ENCODE measurements around the gene BET1L.
"Not testable (repeated sequence)": the region's sequence is repeated elsewhere in the genome, so short reads cannot be mapped to it uniquely, and the experiment has no call there.

BET1L gene

DNA sequence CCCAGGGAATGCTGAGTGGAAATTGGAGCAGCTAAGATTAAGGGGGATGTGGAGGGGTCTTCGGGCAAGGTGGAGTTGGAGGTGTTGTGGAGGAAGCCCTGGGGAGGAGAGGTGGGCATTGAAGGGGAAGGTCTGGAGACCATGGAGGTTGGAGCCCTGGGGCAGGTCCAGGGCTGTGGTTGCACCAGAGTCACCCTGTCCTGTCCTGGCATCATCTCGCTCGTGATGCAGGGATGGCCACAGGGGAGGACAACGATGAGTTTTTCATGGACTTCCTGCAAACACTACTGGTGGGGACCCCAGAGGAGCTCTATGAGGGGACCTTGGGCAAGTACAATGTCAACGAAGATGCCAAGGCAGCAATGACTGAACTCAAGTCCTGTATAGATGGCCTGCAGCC is 13.7 kb downstream of the BET1L start:
- DNase-seq (ENCODE audit: low read depth): not testable (repeated sequence)

DNA sequence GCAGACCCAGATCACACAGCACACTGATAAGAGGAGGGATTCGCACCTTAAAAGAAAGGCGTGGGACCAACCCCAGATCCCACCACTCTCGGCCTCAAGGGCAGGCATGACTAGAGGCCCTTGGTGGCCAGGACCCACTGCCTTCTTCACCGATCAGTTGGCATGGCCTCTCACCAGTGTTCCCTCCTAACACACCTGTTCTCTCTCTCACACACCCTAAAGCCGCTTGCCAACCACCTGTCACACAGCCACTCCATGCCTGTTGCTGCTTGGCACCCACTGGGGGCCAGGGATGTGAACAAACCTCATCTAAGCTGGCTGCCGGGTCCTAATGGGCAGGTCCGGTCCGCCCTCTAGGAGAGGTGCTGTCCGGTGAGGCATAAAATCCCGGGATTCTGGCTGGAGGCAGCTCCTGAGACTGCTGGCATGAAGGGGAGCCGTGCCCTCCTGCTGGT is 14.5 kb downstream of the BET1L start, which contains the start of gene SCGB1C1:
TSS of gene SCGB1C1 (plus strand) at position 405 of the 455 bp plus-strand sequence. CDS start at position 427, 22 bp downstream.
- not testable (repeated sequence) for DNase-seq (ENCODE audit: low read depth)

DNA sequence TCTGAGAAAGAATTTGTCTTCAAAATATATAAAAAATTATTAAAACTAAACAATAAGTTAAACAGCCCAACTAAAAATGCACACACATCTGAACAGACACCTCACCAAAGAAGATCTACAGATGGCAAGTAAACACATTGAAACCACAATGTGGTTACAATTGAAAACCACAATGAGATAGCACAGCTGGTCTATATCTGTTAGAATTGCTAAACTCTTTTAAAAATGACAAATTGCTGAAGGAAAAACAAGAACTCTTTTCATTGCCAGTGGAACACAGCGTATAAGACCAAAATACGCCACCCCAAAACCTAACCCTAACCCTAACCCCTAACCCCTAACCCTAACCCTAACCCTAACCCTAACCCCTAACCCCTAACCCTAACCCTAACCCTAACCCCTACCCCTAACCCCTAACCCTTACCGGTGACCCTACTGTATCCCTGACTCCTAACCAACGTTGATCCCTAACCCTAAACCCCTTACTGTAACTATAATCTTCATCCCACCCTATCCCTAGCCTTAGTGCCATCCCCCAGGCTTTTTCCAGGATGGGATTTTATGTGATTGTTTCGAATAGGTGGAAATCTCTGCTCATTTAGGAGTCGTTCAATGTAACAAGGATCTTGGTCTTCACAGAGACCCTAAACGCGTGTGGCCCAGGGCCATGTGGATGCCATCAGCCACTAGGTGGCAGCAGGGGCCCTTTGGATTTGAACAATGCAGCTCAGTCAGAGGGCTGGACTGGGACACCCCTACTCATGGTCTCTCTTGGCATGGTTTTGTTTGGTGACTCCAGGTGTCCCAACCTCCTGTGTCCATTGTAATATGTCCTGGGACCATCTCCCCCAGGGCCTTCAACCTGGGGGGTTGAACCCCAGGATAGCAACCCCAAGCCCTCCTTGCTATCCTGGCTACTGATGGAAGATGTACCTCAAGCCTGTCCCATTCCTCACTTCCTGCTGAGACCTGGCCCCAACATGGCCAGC is 15.4 kb downstream of the BET1L start:
- peak; percentile 41 for DNase-seq (ENCODE audit: low read depth)

DNA sequence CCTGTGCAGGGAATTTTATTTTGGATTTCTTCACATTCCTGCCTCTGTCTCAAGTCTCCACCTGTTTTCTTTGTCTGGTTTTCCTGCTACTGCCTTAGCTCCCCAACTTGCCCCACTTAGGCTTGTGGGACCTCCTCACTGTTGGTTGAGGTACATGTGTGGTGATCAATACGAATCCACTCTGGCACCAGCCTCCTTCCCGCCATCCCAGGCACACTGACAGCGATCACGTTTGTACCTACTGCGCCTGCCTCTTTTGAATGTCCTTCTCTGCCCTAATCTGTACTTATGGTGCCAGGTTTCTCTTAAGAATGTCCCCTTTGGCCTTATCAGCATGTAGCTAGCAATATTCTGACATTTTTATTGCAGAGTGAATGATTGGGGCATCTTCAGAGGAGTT is 16.7 kb downstream of the BET1L start:
- not testable (repeated sequence) for DNase-seq (ENCODE audit: low read depth)

DNA sequence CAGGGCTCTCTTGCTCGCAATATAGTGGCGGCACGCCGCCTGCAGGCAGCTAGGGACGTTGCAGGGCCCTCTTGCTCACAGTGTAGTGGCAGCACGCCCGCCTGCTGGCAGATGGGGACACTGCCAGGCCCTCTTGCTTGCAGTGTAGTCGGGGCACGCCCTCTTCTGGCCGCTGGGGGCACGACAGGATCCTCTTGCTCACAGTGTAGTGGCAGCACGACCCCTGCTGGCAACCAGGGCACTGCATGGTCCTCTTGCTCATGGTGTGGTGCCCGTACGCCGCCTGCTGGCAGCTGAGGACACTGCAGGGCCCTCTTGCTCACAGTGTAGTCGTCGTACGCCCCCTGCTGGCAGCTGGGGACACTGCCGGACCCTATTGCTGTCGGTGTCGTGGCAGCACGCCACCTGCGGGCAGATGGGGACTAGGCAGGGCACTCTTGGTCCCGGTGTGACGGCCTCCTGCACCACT is 17.3 kb downstream of the BET1L start:
- DNase-seq (ENCODE audit: low read depth): not testable (repeated sequence)

DNA sequence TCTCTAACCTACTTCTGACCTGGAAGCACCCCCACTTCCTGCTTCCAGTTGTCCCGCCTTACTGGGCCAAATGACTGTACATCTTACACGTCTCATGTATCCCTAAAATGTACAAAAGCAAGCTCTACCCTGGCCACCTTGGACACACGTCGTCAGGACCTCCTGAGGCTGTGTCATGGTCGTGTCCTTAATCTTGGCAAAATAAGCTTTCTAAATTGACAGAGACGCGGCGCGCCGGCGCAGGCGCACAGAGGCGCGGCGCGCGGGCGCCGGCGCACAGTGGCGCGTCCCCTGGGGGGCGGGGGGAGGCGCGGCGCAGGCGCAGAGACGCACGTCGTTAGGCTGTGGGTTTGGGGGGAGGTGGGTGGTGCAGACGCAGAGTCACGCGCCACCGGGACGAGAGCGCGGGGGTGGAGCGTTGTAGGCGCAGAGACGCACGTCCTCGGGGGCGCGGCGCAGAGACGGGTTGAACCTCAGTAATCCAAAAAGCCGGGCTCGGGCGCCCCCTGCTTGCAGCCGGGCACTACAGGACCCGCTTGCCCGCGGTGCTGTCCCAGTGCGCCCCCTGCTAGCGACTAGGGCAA is 17.9 kb downstream of the BET1L start:
- not testable (repeated sequence) for DNase-seq (ENCODE audit: low read depth)

DNA sequence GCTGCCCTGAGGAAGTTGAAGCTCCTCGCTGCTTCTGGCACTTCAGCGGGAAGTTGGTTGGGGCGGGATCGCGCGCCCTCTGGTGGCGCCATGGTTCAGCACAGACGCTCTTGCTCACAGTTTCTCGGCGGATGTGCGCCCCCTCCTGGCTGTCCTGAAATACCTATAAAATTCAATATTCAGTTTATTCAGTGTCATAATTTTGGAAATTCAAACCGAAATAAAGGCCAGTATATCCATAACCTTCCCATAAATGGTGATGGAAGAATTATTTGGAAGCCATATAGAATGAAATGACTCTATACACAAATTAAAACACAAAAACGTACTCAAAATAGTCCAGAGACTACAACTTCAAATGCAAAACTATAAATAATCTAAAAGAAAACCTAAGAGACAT is 27.0 kb downstream of the BET1L start:
- DNase-seq (ENCODE audit: low read depth): not testable (repeated sequence)

Data from stimulated activated CD8-positive, alpha-beta memory T cell treated with anti-CD3 and anti-CD28 coated beads, Interleukin-4, amount 100 ng/mL, for 24 hours (primary cell).